Endothelial cell of umbilical vein (primary cell): ENCODE results near the gene ARG2. TPM values are rescaled to one million over a fixed set of nuclear protein-coding genes. Genes with fewer than 3 reads are reported as not detected.

Experiments
- BruUV-seq: library from RNA; stranded (reverse); fragments of 400-500 nt; replicated peaks from 2 replicates; lab custom pipeline; 2021; lab: Mats Ljungman, UMichigan
- CTCF ChIA-PET: fragments of 300-600, 350-600 bp; sonication (Branson Sonifier 250); formaldehyde crosslinking; loops from one replicate; lab custom pipeline; 2021; ENCODE audit warnings: antibody characterized with exemption, inconsistent platforms; lab: Charles Lee
- POLR2A ChIA-PET: fragments of 300-600, 350-600 bp; sonication (Branson Sonifier 250); formaldehyde crosslinking; loops from one replicate; lab custom pipeline; 2021; ENCODE audit warnings: antibody characterized with exemption, inconsistent platforms; lab: Charles Lee
- DNase-seq: peaks from one replicate; pipeline ENCODE4 v3.0.0-alpha.2; 2011; ENCODE audit warnings: low read depth, low spot score
- FAIRE-seq: peaks from 2 replicates; lab custom pipeline; 2011; peaks lifted over from hg19 to GRCh38; lab: Jason Lieb, UNC
- H2AFZ ChIP-seq: 2 replicates; pipeline ENCODE4 v1.6.0; 2012; ENCODE audit warnings: low read depth, low read length, control low read depth, inconsistent platforms
- H3K27ac ChIP-seq: 2 replicates; pipeline ENCODE4 v1.5.1; 2011; ENCODE audit warnings: low read depth, mild to moderate bottlenecking, control low read depth, low read length, moderate library complexity; ENCODE audit not compliant: insufficient read depth
- H3K27me3 ChIP-seq, 2 experiments: 2 replicates each; pipeline versions ENCODE4 v1.6.0 to v1.6.1; 2011; ENCODE audit warnings: low read length in 2 of 2, mixed read lengths in 1 of 2; ENCODE audit not compliant: control insufficient read depth in 2 of 2, insufficient read depth in 2 of 2
- H3K36me3 ChIP-seq, 2 experiments: 2 replicates in 1 of 2; 3 replicates in 1 of 2; pipeline ENCODE4 v1.5.1; 2011; ENCODE audit warnings: low read length in 2 of 2, mild to moderate bottlenecking in 1 of 2, moderate library complexity in 1 of 2; ENCODE audit not compliant: control insufficient read depth in 2 of 2, insufficient read depth in 2 of 2; ENCODE audit errors: extremely low read depth in 1 of 2
- H3K4me1 ChIP-seq: 3 replicates; pipeline ENCODE4 v1.5.1; 2011; ENCODE audit warnings: mild to moderate bottlenecking, low read length; ENCODE audit not compliant: control insufficient read depth, insufficient read depth; ENCODE audit errors: extremely low read depth
- H3K4me2 ChIP-seq: 2 replicates; pipeline ENCODE4 v1.6.1; 2011; ENCODE audit warnings: low read length, control low read depth, mixed read lengths; ENCODE audit not compliant: insufficient read depth
- H3K4me3 ChIP-seq, 3 experiments: fragments of 200-600 bp in 1 of 3; sonication (generic), shearing (Covaris generic) in 1 of 3; replicated peaks in 1 of 3; 2 replicates each; pipeline ENCODE4 v1.5.1; 2011 to 2016; ENCODE audit warnings: control low read depth in 3 of 3, low read length in 3 of 3, mild to moderate bottlenecking in 2 of 3, inconsistent platforms in 1 of 3, low read depth in 1 of 3, moderate library complexity in 1 of 3; ENCODE audit not compliant: insufficient read depth in 1 of 3
- H3K79me2 ChIP-seq: 2 replicates; pipeline ENCODE4 v1.6.0; 2012; ENCODE audit warnings: low read length, inconsistent platforms; ENCODE audit not compliant: control insufficient read depth, insufficient read depth
- H3K9ac ChIP-seq: replicated peaks from 2 replicates; pipeline ENCODE3; 2011; ENCODE audit warnings: low read length, control low read depth; ENCODE audit not compliant: insufficient read depth; ENCODE audit errors: extremely low read depth
- H3K9me1 ChIP-seq: replicated peaks from 3 replicates; pipeline ENCODE4 v1.6.0; 2011; ENCODE audit warnings: mild to moderate bottlenecking, low read length; ENCODE audit not compliant: control insufficient read depth, insufficient read depth; ENCODE audit errors: extremely low read depth
- H3K9me3 ChIP-seq: replicated peaks from 2 replicates; pipeline ENCODE4 v1.5.1; 2012; ENCODE audit warnings: low read length, inconsistent platforms; ENCODE audit not compliant: control insufficient read depth, insufficient read depth
- H4K20me1 ChIP-seq: replicated peaks from 2 replicates; pipeline ENCODE3; 2011; ENCODE audit warnings: mild to moderate bottlenecking, low read length; ENCODE audit not compliant: control insufficient read depth, insufficient read depth; ENCODE audit errors: extremely low read depth
- CTCF ChIP-seq, 2 donors: IDR thresholded peaks; 1 replicate in 1 of 2; 2 replicates in 1 of 2; pipeline ENCODE4 v1.5.1; 2011; ENCODE audit warnings: low read length in 2 of 2, mild to moderate bottlenecking in 2 of 2, moderate library complexity in 2 of 2, control low read depth in 1 of 2, inconsistent platforms in 1 of 2, low read depth in 1 of 2; ENCODE audit not compliant: insufficient read depth in 1 of 2; ENCODE audit errors: extremely low read depth in 1 of 2
- EZH2 ChIP-seq: IDR thresholded peaks from 2 replicates; pipeline ENCODE4 v1.6.1; 2012; ENCODE audit warnings: borderline replicate concordance, low read depth, mild to moderate bottlenecking, moderate library complexity, low read length, inconsistent platforms; ENCODE audit not compliant: severe bottlenecking
- FOS ChIP-seq: IDR thresholded peaks from 2 replicates; pipeline ENCODE4 v1.6.1; 2011; ENCODE audit warnings: mild to moderate bottlenecking, low read length, moderate library complexity, borderline replicate concordance; ENCODE audit not compliant: insufficient read depth
- GATA2 ChIP-seq: IDR thresholded peaks from 2 replicates; pipeline ENCODE4 v1.7.0; 2011; ENCODE audit warnings: low read depth, mild to moderate bottlenecking, moderate library complexity, mixed read lengths, low read length; ENCODE audit not compliant: insufficient read length, insufficient read depth
- JUN ChIP-seq: IDR thresholded peaks from 2 replicates; pipeline ENCODE4 v1.6.1; 2011; ENCODE audit warnings: borderline replicate concordance, low read depth; ENCODE audit not compliant: insufficient read length, insufficient read depth
- MAX ChIP-seq: IDR thresholded peaks from 2 replicates; pipeline ENCODE4 v1.6.1; 2011; ENCODE audit not compliant: insufficient read depth, insufficient read length
- MYC ChIP-seq: IDR thresholded peaks from one replicate; pipeline ENCODE4 v1.6.1; 2011; ENCODE audit warnings: mild to moderate bottlenecking, low read depth, low read length
- POLR2A ChIP-seq: IDR thresholded peaks from 2 replicates; pipeline ENCODE4 v1.6.1; 2012; ENCODE audit warnings: low read depth, mild to moderate bottlenecking, control low read depth, low read length
- POLR2AphosphoS5 ChIP-seq: IDR thresholded peaks from 2 replicates; pipeline ENCODE4 v1.6.1; 2012; ENCODE audit warnings: low read depth, mild to moderate bottlenecking, control low read depth, low read length, moderate library complexity; ENCODE audit not compliant: insufficient read depth
- dilution Hi-C: fragments of 300-500 bp; cut with MboI; formaldehyde crosslinking; loops from one replicate; pipeline ENCODE4 v1.15.0; 2019; ENCODE audit warnings: low sequenced_read_pairs; ENCODE audit not compliant: extremely low pct_ligation_motif_present
- intact Hi-C: fragments of 100-400 bp; cut with micrococcal nuclease; formaldehyde crosslinking; loops from one replicate; pipeline ENCODE4 v1.10.0; 2022
- polyA plus RNA-seq, 4 experiments: library from polyadenylated mRNA; depleted of rRNA in 3 of 4; stranded (reverse) in 3 of 4; unstranded in 1 of 4; fragments of >200 nt; gene quantifications; 2 replicates each; pipeline versions ENCODE4 v1.2.1 to v1.2.3, GENCODE V29; 2011 to 2012; ENCODE audit warnings: missing spikeins in 1 of 4
- total RNA-seq: library from RNA; stranded (reverse); gene quantifications from 2 replicates; pipeline ENCODE4 v1.2.3, GENCODE V29; 2021

The ARG2 gene
- total and polyA plus RNA-seq, 2 donors (not counting 3 experiments of a cell fraction or from before 2014, with no cell fraction given) = 16.6 to 22.5 TPM

GRCh38 chr14:67602995-67603545 is 16.6 kb upstream of the ARG2 start:
- H4K20me1 ChIP-seq = no peaks in the 10 kb centered on the region
- H3K9me1 ChIP-seq = no peaks in the 10 kb centered on the region
- no peak for TF ChIP-seq CTCF (IDR thresholded peaks at IDR 0.05; ENCODE audit: extremely low read depth in 1 of 2, insufficient read depth in 1 of 2, low read depth in 1 of 2, low read length in 2 of 2)
- TF ChIP-seq GATA2 = no peak
- no peak for TF ChIP-seq EZH2
- TF ChIP-seq POLR2A = no peak
- TF ChIP-seq POLR2AphosphoS5 = no peak
- no peak for TF ChIP-seq JUN
- no peak for TF ChIP-seq MAX
- no peak for TF ChIP-seq FOS
- TF ChIP-seq MYC = no peak
- H3K9ac ChIP-seq = no peak overlapping the region
- H2AFZ ChIP-seq = no peak overlapping the region
- intact Hi-C loops (no loop called here), dilution Hi-C loops (no loop called here)
- peaks cover 0 to 10% of the 10 kb centered on the region in 2 experiments for H3K27me3 ChIP-seq
- no peak overlapping the region for H3K4me2 ChIP-seq
- no peaks in the 10 kb centered on the region for H3K79me2 ChIP-seq
- no peak for FAIRE-seq
- H3K27ac ChIP-seq = no peak overlapping the region
- H3K4me3 ChIP-seq = no peak overlapping the region
- no peaks in the 10 kb centered on the region for H3K9me3 ChIP-seq
- CTCF ChIA-PET = interaction anchor here (1.0 kb wide), 1 partner anchor 19 kb away, joined by 3 read pairs; no protein-coding TSS in a partner anchor
- H3K36me3 ChIP-seq = no peaks in the 10 kb centered on the region
- POLR2A ChIA-PET = no interaction called here
- H3K4me1 ChIP-seq = peaks cover 6% of the 10 kb centered on the region
- BruUV-seq = no TSS peak
- DNase-seq = no peak
